NCI-H446 (cell line): ENCODE measurements around the gene UQCR10.
A peak's percentile ranks its signal among the peaks of the same experiment; 100 is the strongest.

ENCODE experiments used
- DNase-seq, 2 experiments: peaks; one replicate each; lab custom pipeline; 2025; lab: John Stamatoyannopoulos, UW

Gene UQCR10

GRCh38 chr22:29767171-29768051, at the start of gene UQCR10:
Gene UQCR10 (plus strand): TSS chr22:29767369. CDS start chr22:29767399, 30 bp downstream.
- peak; percentile 95 to 98 for DNase-seq

GRCh38 chr22:29717789-29718188, 49.4 kb upstream of the UQCR10 start:
- peak; percentile 54 to 60 for DNase-seq

GRCh38 chr22:29718949-29719898, 47.9 kb upstream of the UQCR10 start:
- no peak for DNase-seq

GRCh38 chr22:29719899-29720645, 47.1 kb upstream of the UQCR10 start, which contains the start of gene CABP7:
Gene CABP7 (plus strand): TSS chr22:29720003. CDS start chr22:29720425, 422 bp downstream.
- DNase-seq: peak in 1 of 2 experiments; percentile 32

- no peak for DNase-seq
Measured at GRCh38 chr22:29720811-29721323, 46.3 kb upstream of the UQCR10 start.

GRCh38 chr22:29722151-29722550, 45.0 kb upstream of the UQCR10 start:
- DNase-seq: no peak

- DNase-seq: no peak
Measured at GRCh38 chr22:29722587-29722986, 44.6 kb upstream of the UQCR10 start.

- DNase-seq: no peak
Measured at GRCh38 chr22:29723766-29724165, 43.4 kb upstream of the UQCR10 start.

- DNase-seq: no peak
Measured at GRCh38 chr22:29724843-29725242, 42.3 kb upstream of the UQCR10 start.

GRCh38 chr22:29726106-29726505, 41.1 kb upstream of the UQCR10 start:
- no peak for DNase-seq

GRCh38 chr22:29726512-29727130, 40.5 kb upstream of the UQCR10 start:
- no peak for DNase-seq

- no peak for DNase-seq
Measured at GRCh38 chr22:29727131-29727523, 40.0 kb upstream of the UQCR10 start.

GRCh38 chr22:29729161-29729560, 38.0 kb upstream of the UQCR10 start:
- DNase-seq: no peak

GRCh38 chr22:29731058-29731850, 35.9 kb upstream of the UQCR10 start:
- DNase-seq: no peak

GRCh38 chr22:29732883-29733282, 34.3 kb upstream of the UQCR10 start:
- DNase-seq: peak in 1 of 2 experiments; percentile 12

GRCh38 chr22:29733362-29734201, 33.6 kb upstream of the UQCR10 start:
- peak; percentile 45 to 85 for DNase-seq

GRCh38 chr22:29734406-29734805, 32.8 kb upstream of the UQCR10 start:
- no peak for DNase-seq

- no peak for DNase-seq
Measured at GRCh38 chr22:29734838-29735237, 32.3 kb upstream of the UQCR10 start.

- DNase-seq: no peak
Measured at GRCh38 chr22:29735416-29735815, 31.8 kb upstream of the UQCR10 start.
